GM12891 (cell line): Measurements from ENCODE around the gene BAZ2A.

Experiments
- PAX5 ChIP-seq: IDR thresholded peaks from 2 replicates; pipeline ENCODE4 v1.6.1; 2011; ENCODE audit warnings: low read length, moderate library complexity, mild to moderate bottlenecking; ENCODE audit not compliant: insufficient read depth, severe bottlenecking
- POLR2A ChIP-seq: IDR thresholded peaks from 2 replicates; pipeline ENCODE4 v1.6.1; 2011; ENCODE audit warnings: low read depth, low read length, control low read depth
- POLR2AphosphoS5 ChIP-seq: IDR thresholded peaks from 2 replicates; pipeline ENCODE4 v1.6.1; 2011; ENCODE audit warnings: low read depth, low read length, control low read depth

DNA sequence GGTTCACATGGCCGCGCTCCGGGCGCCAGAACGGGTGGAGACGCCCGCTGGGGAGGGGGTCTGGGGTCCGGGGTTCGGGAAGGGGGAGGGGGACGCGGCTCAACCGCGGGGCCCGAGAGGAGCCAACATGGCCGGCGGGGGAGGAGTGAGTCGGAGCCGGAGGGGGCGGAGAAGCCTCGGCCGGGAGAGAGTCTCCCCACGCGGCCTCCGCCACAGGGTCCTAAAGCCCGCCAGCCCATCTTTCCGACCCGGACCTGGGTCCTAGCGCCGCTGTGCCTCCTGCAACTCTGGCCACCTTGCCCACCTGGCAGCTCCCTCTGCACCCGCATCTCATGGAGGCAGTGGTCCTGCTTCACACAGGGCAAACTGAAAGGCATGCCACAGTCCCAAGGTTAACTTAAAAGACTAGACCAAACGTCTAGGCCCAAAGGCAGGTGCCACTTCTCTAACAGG, at the start of gene BAZ2A:
- TF ChIP-seq PAX5: no peak
- no peak for TF ChIP-seq POLR2A
- TF ChIP-seq POLR2AphosphoS5: no peak
